ENCODE results near the gene LRP1-AS.

LRP1-AS gene

GRCh38 chr12:57096099-57096572 is 51.3 kb downstream of the LRP1-AS start:
- peak in 1 of 2 donors; percentile 47 for DNase-seq

GRCh38 chr12:57095440-57095839 is 52.0 kb downstream of the LRP1-AS start:
- DNase-seq, result no peak
